DOHH2 (cell line): ENCODE results near the gene GPC5.

Experiments used
- H3F3A ChIP-seq: fragments of 200-600 bp; sonication (generic), shearing (Covaris generic); 2 replicates; pipeline ENCODE4 v1.6.0; 2016; ENCODE audit warnings: antibody characterized with exemption, mild to moderate bottlenecking; ENCODE audit not compliant: control insufficient read depth, insufficient read depth
- H3K27ac ChIP-seq: fragments of 200-600 bp; sonication (generic); 2 replicates; pipeline ENCODE4 v1.5.1; 2014; ENCODE audit warnings: low read depth, mild to moderate bottlenecking, low read length, moderate library complexity
- H3K27me3 ChIP-seq: fragments of 200-600 bp; sonication (generic); 2 replicates; pipeline ENCODE4 v1.6.1; 2014; ENCODE audit warnings: mild to moderate bottlenecking, low read length, mixed read lengths; ENCODE audit not compliant: control insufficient read depth
- H3K36me3 ChIP-seq: fragments of 200-600 bp; sonication (generic); 2 replicates; pipeline ENCODE4 v1.6.1; 2014; ENCODE audit warnings: mild to moderate bottlenecking, low read length, moderate library complexity, mixed read lengths; ENCODE audit not compliant: control insufficient read depth
- H3K4me1 ChIP-seq: fragments of 200-600 bp; sonication (generic); 2 replicates; pipeline ENCODE4 v1.6.1; 2014; ENCODE audit warnings: mild to moderate bottlenecking, low read length, mixed read lengths; ENCODE audit not compliant: control insufficient read depth
- H3K4me2 ChIP-seq: fragments of 200-600 bp; sonication (generic); 2 replicates; pipeline ENCODE4 v1.6.0; 2014; ENCODE audit warnings: mild to moderate bottlenecking, low read length, moderate library complexity
- H3K4me3 ChIP-seq: fragments of 200-600 bp; sonication (generic); 2 replicates; pipeline ENCODE4 v1.5.1; 2014; ENCODE audit warnings: mild to moderate bottlenecking, low read length, mixed read lengths
- H3K79me2 ChIP-seq: fragments of 200-600 bp; sonication (generic); 2 replicates; pipeline ENCODE4 v1.6.1; 2014; ENCODE audit warnings: mild to moderate bottlenecking, low read length, mixed read lengths; ENCODE audit not compliant: control insufficient read depth
- H3K9me2 ChIP-seq: fragments of 200-600 bp; sonication (generic); replicated peaks from 2 replicates; pipeline ENCODE4 v1.6.1; 2014; ENCODE audit warnings: mild to moderate bottlenecking, low read length, mixed read lengths; ENCODE audit not compliant: control insufficient read depth
- H3K9me3 ChIP-seq: fragments of 200-600 bp; sonication (generic); 2 replicates; pipeline ENCODE4 v1.6.1; 2014; ENCODE audit warnings: antibody characterized with exemption, low read length, mixed read lengths; ENCODE audit not compliant: control insufficient read depth, insufficient read depth
- H4K20me1 ChIP-seq: fragments of 200-600 bp; sonication (generic); 2 replicates; pipeline ENCODE4 v1.6.0; 2014; ENCODE audit warnings: low read depth, mild to moderate bottlenecking, antibody characterized with exemption, low read length, moderate library complexity; ENCODE audit not compliant: control insufficient read depth, insufficient read depth
- CTCF ChIP-seq: fragments of 200-600 bp; sonication (generic); IDR thresholded peaks from one replicate; pipeline ENCODE4 v1.5.1; 2014; ENCODE audit warnings: antibody characterized with exemption, mild to moderate bottlenecking, low read depth, low read length; ENCODE audit not compliant: poor library complexity, severe bottlenecking
- EZH2phosphoT487 ChIP-seq: fragments of 200-600 bp; sonication (generic); IDR thresholded peaks from 2 replicates; pipeline ENCODE4 v1.6.1; 2017; ENCODE audit warnings: borderline replicate concordance, mild to moderate bottlenecking, antibody characterized with exemption, low read length, moderate library complexity, mixed read lengths

The GPC5 gene

GRCh38 chr13:92232871-92233270, 834.5 kb downstream of the GPC5 start:
- Histone ChIP-seq H3K9me2 (no peaks in the 10 kb centered on the region), H3K4me2 (no peak overlapping the region), H3K4me1 (no peaks in the 10 kb centered on the region), H3K4me3 (no peak overlapping the region), H4K20me1 (no peaks in the 10 kb centered on the region), H3K79me2 (no peaks in the 10 kb centered on the region), H3F3A (no peaks in the 10 kb centered on the region), H3K27me3 (no peaks in the 10 kb centered on the region), H3K36me3 (no peaks in the 10 kb centered on the region), H3K9me3 (no peaks in the 10 kb centered on the region), H3K27ac (no peak overlapping the region)
- TF ChIP-seq CTCF (no peak), EZH2phosphoT487 (no peak)

- Histone ChIP-seq H3K9me3 (no peaks in the 10 kb centered on the region), H3K9me2 (no peaks in the 10 kb centered on the region), H4K20me1 (no peaks in the 10 kb centered on the region), H3K36me3 (no peaks in the 10 kb centered on the region), H3K27ac (no peak overlapping the region), H3K4me1 (no peaks in the 10 kb centered on the region), H3K4me2 (no peak overlapping the region), H3K4me3 (no peak overlapping the region), H3K27me3 (no peaks in the 10 kb centered on the region), H3F3A (no peaks in the 10 kb centered on the region), H3K79me2 (no peaks in the 10 kb centered on the region)
- no peak for TF ChIP-seq CTCF
- no peak for TF ChIP-seq EZH2phosphoT487
Measured at GRCh38 chr13:92251671-92252210, 853.3 kb downstream of the GPC5 start.

- Histone ChIP-seq H3K9me2 (no peaks in the 10 kb centered on the region), H3K4me3 (no peak overlapping the region), H4K20me1 (no peaks in the 10 kb centered on the region), H3K9me3 (no peaks in the 10 kb centered on the region), H3K4me1 (no peaks in the 10 kb centered on the region), H3K4me2 (no peak overlapping the region), H3K27me3 (no peaks in the 10 kb centered on the region), H3K27ac (no peak overlapping the region), H3K36me3 (no peaks in the 10 kb centered on the region), H3K79me2 (no peaks in the 10 kb centered on the region), H3F3A (no peaks in the 10 kb centered on the region)
- no peak for TF ChIP-seq CTCF
- no peak for TF ChIP-seq EZH2phosphoT487
Measured at GRCh38 chr13:92255526-92255925, 857.1 kb downstream of the GPC5 start.
